GM12873 (cell line): ENCODE measurements around the gene CARNS1.

Experiments
- TF ChIP-seq, protein P1 (sequence below): IDR thresholded peaks from 2 replicates; pipeline ENCODE4 v1.5.1; 2012; ENCODE audit warnings: low read depth, mild to moderate bottlenecking, moderate library complexity, low read length, control low read depth; ENCODE audit not compliant: insufficient read depth; ENCODE audit errors: missing control alignments

The CARNS1 gene

DNA sequence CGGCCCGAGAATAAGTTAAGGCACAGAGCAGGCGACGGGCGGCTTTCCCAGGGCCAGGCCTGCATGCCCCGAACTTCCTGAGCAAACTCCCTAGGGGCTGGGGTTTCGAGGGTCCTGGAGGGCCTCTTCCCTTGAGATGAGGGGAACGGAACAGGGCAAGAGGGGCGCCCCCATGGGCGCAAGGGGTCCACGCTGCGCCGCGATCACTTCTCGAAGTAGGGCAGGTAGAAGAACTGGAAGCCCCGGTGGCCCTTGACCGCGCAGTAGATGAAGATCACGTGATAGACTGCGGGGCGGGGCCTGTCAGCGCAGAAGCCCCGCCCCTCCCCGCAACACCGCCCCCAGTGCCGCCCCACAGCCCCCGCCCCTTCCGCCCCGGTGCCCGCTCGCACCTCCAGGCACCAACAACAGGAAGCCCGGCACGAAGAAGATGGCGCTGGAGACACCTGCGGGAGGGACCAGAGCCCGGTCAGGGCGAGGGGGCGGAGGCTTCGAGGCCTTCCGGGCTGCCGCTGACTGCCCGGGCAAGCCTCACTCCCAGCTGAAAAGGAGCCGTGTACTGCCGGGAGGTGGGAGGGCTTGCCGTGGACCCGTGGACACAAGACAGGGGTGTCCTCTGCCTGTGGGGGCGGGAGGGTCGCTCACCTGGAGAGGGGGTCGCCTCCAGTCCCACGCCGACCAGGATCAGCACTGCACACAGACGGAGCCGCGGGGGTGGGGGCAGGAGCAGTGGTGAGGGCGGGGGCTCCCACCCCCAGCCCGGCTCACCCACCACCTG is 49.1 kb downstream of the CARNS1 start:
- TF ChIP-seq, protein P1, sequence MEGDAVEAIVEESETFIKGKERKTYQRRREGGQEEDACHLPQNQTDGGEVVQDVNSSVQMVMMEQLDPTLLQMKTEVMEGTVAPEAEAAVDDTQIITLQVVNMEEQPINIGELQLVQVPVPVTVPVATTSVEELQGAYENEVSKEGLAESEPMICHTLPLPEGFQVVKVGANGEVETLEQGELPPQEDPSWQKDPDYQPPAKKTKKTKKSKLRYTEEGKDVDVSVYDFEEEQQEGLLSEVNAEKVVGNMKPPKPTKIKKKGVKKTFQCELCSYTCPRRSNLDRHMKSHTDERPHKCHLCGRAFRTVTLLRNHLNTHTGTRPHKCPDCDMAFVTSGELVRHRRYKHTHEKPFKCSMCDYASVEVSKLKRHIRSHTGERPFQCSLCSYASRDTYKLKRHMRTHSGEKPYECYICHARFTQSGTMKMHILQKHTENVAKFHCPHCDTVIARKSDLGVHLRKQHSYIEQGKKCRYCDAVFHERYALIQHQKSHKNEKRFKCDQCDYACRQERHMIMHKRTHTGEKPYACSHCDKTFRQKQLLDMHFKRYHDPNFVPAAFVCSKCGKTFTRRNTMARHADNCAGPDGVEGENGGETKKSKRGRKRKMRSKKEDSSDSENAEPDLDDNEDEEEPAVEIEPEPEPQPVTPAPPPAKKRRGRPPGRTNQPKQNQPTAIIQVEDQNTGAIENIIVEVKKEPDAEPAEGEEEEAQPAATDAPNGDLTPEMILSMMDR, result no peak

DNA sequence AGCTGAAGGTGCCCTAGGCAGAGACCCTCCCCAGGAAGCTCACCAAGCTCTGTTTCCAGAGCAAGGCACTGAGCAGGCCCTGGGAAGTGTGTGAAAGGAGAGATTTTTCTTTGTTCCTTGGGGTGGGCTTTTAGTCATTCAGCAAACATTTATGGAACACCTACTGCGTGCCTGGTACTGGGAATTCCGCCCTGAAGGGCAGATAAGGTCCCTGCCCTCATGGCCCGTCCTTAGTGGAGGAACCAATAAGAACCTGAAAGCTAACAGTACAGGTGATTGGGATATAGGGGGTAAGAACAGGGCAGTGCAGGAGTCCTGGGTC is 49.7 kb downstream of the CARNS1 start:
- TF ChIP-seq, protein P1, result no peak

DNA sequence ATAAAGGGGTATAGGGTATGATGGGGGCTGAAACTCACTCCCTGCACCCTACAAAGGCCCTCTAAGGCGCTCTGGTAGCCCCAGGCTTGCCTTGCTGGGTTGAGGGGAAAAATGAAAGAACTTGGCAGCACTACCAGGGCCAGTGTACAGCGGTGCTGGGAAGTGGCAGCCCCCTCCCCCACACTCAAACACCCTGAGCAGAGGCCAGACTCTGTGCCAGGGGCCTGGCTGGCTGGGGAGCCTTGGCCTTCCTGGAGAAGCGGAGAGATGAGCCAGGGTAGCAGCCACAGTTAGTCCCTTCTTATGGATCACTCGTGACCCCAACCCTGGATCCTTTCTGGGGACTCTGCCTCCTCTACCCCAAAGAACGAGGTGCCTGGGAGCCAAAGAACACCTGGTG is 50.9 kb downstream of the CARNS1 start:
- TF ChIP-seq, protein P1, result no peak

DNA sequence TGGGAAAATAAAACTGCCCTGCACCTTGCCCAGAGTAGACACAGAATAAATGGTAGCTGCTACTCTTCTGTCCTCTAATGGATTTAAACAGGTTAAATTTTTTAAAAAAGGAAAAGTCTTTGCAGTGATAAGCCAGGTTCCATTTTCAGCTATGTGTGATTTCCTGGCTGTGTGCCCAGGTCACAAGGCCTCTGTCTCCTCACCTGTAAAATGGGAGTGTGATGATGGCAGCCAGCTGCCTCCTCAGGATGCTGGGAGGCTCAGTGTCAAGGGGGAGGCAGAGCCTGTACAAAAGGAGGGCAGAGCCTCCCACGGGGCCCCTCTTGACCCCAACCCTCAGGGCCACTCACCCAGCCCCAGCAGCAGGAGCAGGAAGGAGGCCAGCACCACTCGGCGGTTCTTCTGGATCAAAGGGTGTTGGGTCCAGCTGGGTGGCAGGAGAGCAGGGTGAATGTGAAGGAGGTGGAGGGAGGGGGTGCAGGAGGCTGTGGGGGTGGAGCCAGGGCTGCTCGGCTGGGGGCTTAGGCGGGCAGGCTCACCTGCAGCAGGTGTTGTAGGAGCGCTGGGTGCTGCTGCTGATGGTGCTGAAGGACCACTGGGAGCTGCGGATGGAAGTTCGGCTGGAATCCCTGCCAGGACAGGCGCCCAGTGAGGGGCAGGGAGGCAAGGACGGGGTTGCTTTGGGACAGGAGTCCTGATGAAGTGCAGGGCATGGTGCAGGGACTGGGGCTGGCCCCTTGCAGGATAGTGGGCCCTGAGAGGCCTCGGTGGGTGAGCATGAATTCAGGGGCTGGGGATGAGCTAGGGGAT is 51.7 kb downstream of the CARNS1 start:
- TF ChIP-seq, protein P1, result no peak

DNA sequence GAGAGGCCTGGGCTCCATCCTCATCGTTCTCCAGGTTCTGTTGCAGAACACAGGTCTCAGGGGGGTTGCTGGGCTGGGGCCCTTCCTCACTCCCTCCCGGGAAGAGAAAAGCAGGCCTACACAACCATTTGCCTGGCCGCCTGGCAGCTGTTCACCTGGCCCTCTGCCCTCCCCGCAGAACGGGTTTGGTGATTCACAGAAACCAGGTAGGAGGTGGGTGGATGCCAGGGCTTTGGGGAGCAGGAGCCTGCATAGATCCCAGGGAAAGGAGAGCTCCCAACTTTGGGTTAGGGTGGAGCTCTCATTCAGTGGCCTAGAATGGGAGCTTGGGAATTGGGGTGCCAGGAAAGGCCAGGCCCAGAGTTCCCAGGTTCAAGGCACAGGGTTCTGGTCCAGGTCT is 52.6 kb downstream of the CARNS1 start:
- TF ChIP-seq, protein P1, result no peak

DNA sequence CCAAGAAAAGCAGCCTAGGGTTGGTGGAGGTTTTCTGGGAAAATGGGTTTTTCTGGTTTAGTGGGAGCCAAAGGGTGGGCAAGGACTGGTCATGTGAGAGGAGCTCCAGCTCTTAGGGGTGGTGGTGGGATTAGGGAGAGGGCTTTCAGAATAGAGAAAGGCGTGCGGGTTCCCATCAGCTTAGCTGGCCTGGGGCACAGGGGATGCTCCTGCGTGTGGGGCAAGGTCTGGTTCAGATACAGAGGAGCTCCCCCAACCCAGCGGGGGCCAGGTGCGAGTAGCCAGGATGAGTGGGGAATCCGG is 52.9 kb downstream of the CARNS1 start:
- TF ChIP-seq, protein P1, result no peak

DNA sequence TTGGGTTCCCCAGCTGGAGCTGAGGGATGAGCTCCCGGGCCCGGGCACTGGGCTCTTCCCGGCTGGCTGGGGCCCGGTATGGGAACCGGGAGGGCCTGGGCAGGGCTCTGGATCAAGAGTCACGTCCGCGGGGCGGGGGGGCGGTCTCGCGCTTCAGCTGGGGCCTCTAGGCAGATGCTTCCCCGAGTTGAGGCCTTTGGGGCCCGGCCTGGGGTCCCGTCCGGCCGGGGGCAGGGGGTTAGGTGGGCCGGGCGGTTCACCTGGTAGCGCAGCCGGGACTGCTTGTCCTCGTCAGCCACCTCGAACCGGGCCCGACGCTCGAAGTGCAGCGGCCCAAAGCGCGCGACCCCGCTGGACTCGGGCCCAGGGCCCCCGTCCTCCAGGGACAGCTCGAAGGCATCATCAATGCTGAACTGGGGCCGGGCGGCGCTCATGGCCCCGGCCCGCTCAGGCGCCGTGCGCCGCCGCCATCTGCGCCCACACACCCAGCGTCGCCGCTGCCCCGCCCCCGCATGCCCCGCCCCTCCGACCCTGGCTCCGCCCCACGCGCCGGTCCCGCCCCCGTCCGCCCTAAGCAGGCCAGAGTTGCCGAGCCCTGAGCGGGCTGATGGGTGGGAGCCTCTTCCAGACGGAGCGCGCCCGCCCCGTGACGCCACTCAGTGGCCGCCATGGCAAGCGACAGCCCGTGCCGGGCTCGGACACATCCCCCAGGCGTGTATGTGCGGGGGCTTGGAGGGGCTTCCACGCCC is 53.5 kb downstream of the CARNS1 start, which contains the start of gene TMEM134:
Gene TMEM134 (minus strand): TSS at position 493 of the 749 bp plus-strand sequence. CDS start 59 bp downstream, at position 434.
- TF ChIP-seq, protein P1, result peak; percentile 68
